Thymus (tissue), 11 donors: ENCODE results near the gene PSMD7. TPM values are rescaled to one million over a fixed set of nuclear protein-coding genes. Genes with fewer than 3 reads are reported as not detected.
"Not testable (repeated sequence)": the region's sequence is repeated elsewhere in the genome, so short reads cannot be mapped to it uniquely, and the experiment has no call there.

ENCODE experiments used
- DNase-seq, 9 donors: peaks; one replicate each; pipeline ENCODE4 v3.0.0-alpha.2; 2013; ENCODE audit warnings: low spot score in 9 of 9, low read depth in 6 of 9, missing footprints in 1 of 9
- H3K27ac ChIP-seq, 2 donors: one replicate each; pipeline ENCODE4 v1.5.1; 2013; ENCODE audit warnings: control low read depth in 1 of 2, low read depth in 1 of 2, low read length in 1 of 2, mild to moderate bottlenecking in 1 of 2, moderate library complexity in 1 of 2
- H3K27me3 ChIP-seq, 2 donors: one replicate each; pipeline ENCODE4 v1.5.1; 2013; ENCODE audit warnings: low read length in 1 of 2; ENCODE audit not compliant: control insufficient read depth in 2 of 2, insufficient read depth in 1 of 2
- H3K36me3 ChIP-seq, 2 donors: one replicate each; pipeline ENCODE4 v1.5.1; 2013; ENCODE audit warnings: low read length in 1 of 2, mild to moderate bottlenecking in 1 of 2, moderate library complexity in 1 of 2; ENCODE audit not compliant: control insufficient read depth in 2 of 2, insufficient read depth in 2 of 2
- H3K4me1 ChIP-seq, 2 donors: one replicate each; pipeline ENCODE4 v1.5.1; 2013; ENCODE audit warnings: low read length in 2 of 2; ENCODE audit not compliant: control insufficient read depth in 2 of 2, insufficient read depth in 2 of 2
- H3K4me3 ChIP-seq, 2 donors: one replicate each; pipeline ENCODE4 v1.5.1; 2013; ENCODE audit warnings: low read length in 2 of 2, control low read depth in 1 of 2, mild to moderate bottlenecking in 1 of 2
- H3K9me3 ChIP-seq, 2 donors: one replicate each; pipeline ENCODE4 v1.5.1; 2013; ENCODE audit warnings: low read length in 1 of 2, mild to moderate bottlenecking in 1 of 2; ENCODE audit not compliant: control insufficient read depth in 2 of 2, insufficient read depth in 1 of 2
- WGBS: extraction: QIAGEN DNeasy Blood & Tissue Kit; methylation state at CpG from one replicate; pipeline ENCODE4 v1.1.7; 2013; 5-methylcytosine and 5-hydroxymethylcytosine counted together
- polyA plus RNA-seq: library from polyadenylated mRNA; stranded (reverse); fragments of 200-250 nt; gene quantifications from one replicate; pipeline ENCODE4 v1.2.3, GENCODE V29; 2013
- total RNA-seq: library from RNA; stranded (reverse); fragments of 120-200 nt; gene quantifications from one replicate; pipeline ENCODE4 v1.2.4, GENCODE V29; 2013
- donor health status: healthy.

The PSMD7 gene
- total and polyA plus RNA-seq, 2 donors = 64.5 to 91.4 TPM

- H3K9me3 ChIP-seq = no peaks in the 10 kb centered on the region
- peaks cover 0 to 21% of the 10 kb centered on the region in 2 donors for H3K4me1 ChIP-seq
- no peak overlapping the region for H3K4me3 ChIP-seq
- H3K36me3 ChIP-seq = peaks cover 0 to 2% of the 10 kb centered on the region in 2 donors
- H3K27ac ChIP-seq = no peak overlapping the region
- DNase-seq = no peak
- H3K27me3 ChIP-seq = no peaks in the 10 kb centered on the region
- 96% methylated on average over 6 of the region's 6 CpGs for WGBS
Measured at GRCh38 chr16:74320707-74321106, 24.1 kb downstream of the PSMD7 start.

- H3K4me3 ChIP-seq = no peak overlapping the region
- H3K27ac ChIP-seq = no peak overlapping the region
- no peaks in the 10 kb centered on the region for H3K9me3 ChIP-seq
- peaks cover 0 to 24% of the 10 kb centered on the region in 2 donors for H3K4me1 ChIP-seq
- H3K36me3 ChIP-seq = peaks cover 0 to 1% of the 10 kb centered on the region in 2 donors
- 96% methylated on average over 2 of the region's 2 CpGs for WGBS
- H3K27me3 ChIP-seq = no peaks in the 10 kb centered on the region
- DNase-seq = no peak
Measured at GRCh38 chr16:74321356-74321755, 24.7 kb downstream of the PSMD7 start.

DNA sequence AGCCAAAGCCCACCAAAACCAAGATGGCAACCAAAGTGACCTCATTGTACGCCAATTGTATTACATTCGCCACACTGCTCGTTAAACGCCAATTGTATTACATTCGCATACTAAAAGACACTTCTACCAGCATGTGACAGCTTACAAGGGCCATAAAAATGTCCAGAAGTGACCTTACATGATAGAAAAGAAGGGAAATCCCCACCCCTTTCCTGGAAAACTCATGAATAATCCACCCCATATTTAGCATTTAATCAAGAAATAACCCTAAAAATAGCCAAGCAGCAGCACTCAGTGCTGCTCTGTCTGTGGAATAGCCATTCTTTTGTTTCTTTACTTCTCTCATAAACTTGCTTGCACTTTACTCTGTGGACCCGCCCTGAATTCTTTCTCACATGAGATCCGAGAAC is 25.7 kb downstream of the PSMD7 start:
- 98% methylated on average over 7 of the region's 7 CpGs for WGBS
- Histone ChIP-seq H3K4me3 (no peak overlapping the region), H3K9me3 (no peaks in the 10 kb centered on the region), H3K27me3 (no peaks in the 10 kb centered on the region), H3K27ac (no peak overlapping the region), H3K36me3 (peaks cover 0 to 6% of the 10 kb centered on the region in 2 donors), H3K4me1 (peaks cover 0 to 28% of the 10 kb centered on the region in 2 donors)
- DNase-seq = no peak

DNA sequence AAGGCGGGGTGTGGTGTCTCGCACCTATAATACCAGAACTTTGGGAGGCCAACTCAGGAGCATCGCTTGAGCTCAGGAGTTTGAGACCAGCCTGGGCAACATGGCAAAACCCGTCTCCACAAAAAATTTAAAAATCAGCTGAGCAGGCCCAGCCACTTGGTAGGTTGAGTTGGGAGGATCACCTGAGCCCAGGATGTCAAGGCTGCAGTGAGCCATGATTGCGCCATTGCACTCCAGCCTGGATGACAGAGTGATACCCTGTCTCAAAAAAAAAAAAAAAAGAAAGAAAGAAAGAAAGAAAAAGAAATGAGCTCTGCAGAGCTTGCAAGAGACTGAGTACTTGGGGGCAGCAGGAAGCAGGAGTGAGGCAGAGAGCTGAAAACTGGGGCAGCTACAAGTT is 28.2 kb downstream of the PSMD7 start:
- not testable (repeated sequence) for H3K36me3 ChIP-seq, H3K9me3 ChIP-seq, H3K27me3 ChIP-seq, DNase-seq
- Histone ChIP-seq H3K4me1 (peaks cover 0 to 28% of the 10 kb centered on the region in 2 donors), H3K4me3 (peak overlapping the region; percentile 27 to 38), H3K27ac (peak overlapping the region; percentile 53 to 93)
- 96% methylated on average over 5 of the region's 5 CpGs for WGBS

DNA sequence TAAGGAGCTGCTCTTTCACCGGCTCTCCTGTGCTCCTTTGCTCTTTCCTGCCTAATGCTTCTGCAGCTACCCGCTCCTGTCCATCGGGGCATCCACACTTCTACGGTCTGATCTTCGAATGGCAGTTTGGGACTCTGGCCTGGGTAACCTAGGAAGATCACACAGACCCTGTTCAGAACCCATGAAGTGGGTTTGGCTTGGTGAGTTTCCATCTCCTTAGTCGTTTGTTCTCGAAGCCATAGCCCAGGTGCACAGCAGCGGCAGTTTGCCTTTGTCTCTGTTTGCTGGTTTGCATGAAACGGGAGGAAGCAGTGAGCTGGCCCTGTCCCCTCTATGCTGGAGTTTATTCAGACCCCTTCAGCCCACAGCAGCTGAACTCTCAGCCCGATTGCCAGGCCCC is 29.0 kb downstream of the PSMD7 start:
- Histone ChIP-seq H3K4me3 (peak overlapping the region; percentile 27 to 38), H3K27me3 (no peaks in the 10 kb centered on the region), H3K4me1 (peaks cover 0 to 28% of the 10 kb centered on the region in 2 donors), H3K27ac (peak overlapping the region; percentile 72 to 93), H3K36me3 (peaks cover 4 to 12% of the 10 kb centered on the region in 2 donors), H3K9me3 (no peaks in the 10 kb centered on the region)
- DNase-seq = peak in 6 of 9 donors; percentile 14 to 70 (median 46)
- WGBS = 63% methylated on average over 10 of the region's 10 CpGs

DNA sequence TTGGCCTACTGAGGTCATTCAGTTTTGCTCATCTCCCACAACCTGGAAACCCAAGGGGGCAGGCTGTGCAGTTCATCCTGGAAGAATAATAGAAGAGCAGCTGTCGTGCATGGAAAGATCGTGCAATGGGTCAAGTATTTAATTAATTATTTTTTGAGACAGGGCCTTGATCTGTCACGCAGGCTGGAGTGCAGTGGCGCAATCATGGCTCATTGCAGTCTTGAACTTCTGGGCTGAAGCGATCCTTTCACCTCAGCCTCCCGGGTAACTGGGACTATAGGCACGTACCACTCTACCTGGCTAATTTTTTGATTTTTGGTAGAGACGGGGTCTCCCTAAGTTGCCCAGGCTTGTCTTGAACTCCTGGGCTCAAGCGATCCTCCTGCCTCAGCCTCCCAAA is 31.7 kb downstream of the PSMD7 start:
- Histone ChIP-seq H3K36me3 (peaks cover 13 to 29% of the 10 kb centered on the region in 2 donors), H3K4me1 (peaks cover 0 to 24% of the 10 kb centered on the region in 2 donors)
- H3K4me3 ChIP-seq, H3K27ac ChIP-seq, H3K27me3 ChIP-seq, DNase-seq, H3K9me3 ChIP-seq: not testable (repeated sequence)
- WGBS = 99% methylated on average over 9 of the region's 9 CpGs

GRCh38 chr16:74332469-74332868 is 35.9 kb downstream of the PSMD7 start:
- not testable (repeated sequence) for H3K4me1 ChIP-seq, H3K9me3 ChIP-seq, H3K27ac ChIP-seq, H3K4me3 ChIP-seq, DNase-seq, H3K27me3 ChIP-seq
- peaks cover 17 to 29% of the 10 kb centered on the region in 2 donors for H3K36me3 ChIP-seq
- 96% methylated on average over 8 of the region's 8 CpGs for WGBS

GRCh38 chr16:74337506-74337905 is 40.9 kb downstream of the PSMD7 start:
- not testable (repeated sequence) for H3K27me3 ChIP-seq, H3K27ac ChIP-seq, DNase-seq, H3K4me1 ChIP-seq, H3K4me3 ChIP-seq, H3K9me3 ChIP-seq
- WGBS = 100% methylated on average over 2 of the region's 3 CpGs
- peaks cover 18 to 22% of the 10 kb centered on the region in 2 donors for H3K36me3 ChIP-seq

- H3K27me3 ChIP-seq, DNase-seq, H3K4me3 ChIP-seq, H3K27ac ChIP-seq, H3K9me3 ChIP-seq, H3K4me1 ChIP-seq: not testable (repeated sequence)
- 96% methylated on average over 10 of the region's 10 CpGs for WGBS
- H3K36me3 ChIP-seq = peaks cover 18 to 20% of the 10 kb centered on the region in 2 donors
Measured at GRCh38 chr16:74339226-74339625, 42.6 kb downstream of the PSMD7 start.

DNA sequence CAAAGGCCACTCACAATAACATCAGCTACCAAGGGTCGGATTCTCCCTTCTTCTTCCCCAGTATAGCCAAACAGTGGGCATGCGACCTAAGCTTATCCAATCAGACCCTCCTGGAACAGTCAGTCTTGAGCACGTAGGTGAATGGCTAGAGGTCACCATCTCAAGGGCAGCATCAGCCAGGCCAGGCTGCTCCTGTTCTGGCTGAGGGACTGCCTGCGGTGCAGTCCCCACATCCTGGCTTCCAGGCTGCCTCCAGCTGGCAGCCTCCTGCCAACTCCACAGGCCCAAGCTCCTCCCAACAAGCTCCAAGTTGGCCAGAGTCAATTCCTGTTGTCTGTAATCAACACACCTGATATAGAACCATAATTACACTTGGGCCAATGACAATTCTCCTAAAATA is 56.4 kb downstream of the PSMD7 start:
- DNase-seq, H3K9me3 ChIP-seq, H3K4me1 ChIP-seq, H3K27me3 ChIP-seq, H3K4me3 ChIP-seq, H3K27ac ChIP-seq: not testable (repeated sequence)
- WGBS = 96% methylated on average over 3 of the region's 4 CpGs
- H3K36me3 ChIP-seq = peaks cover 23 to 33% of the 10 kb centered on the region in 2 donors
